Measurements from ENCODE around the gene CPED1. TPM values are rescaled to one million over a fixed set of nuclear protein-coding genes. Genes with fewer than 3 reads are reported as not detected.

Gene CPED1
- total RNA-seq, 4 donors from 2014 or later: 1.9 to 4.4 (median 3.7) TPM

GRCh38 chr7:120987280-120987679 is 1.2 kb upstream of the CPED1 start:
- 1 to 2% methylated on average over 3 of the region's 3 CpGs for WGBS, 2 donors
- no peak for DNase-seq (ENCODE audit: low spot score in 2 of 2)
- TF ChIP-seq CTCF (IDR thresholded peaks at IDR 0.05) (no peak), POLR2A (IDR thresholded peaks at IDR 0.05) (no peak)
- intact Hi-C loops (cut with DNase I; ENCODE audit: low total_unique reads): loop anchor here (10.0 kb wide), 1 partner anchor 98 kb away; no protein-coding TSS in a partner anchor
- H3K4me3 ChIP-seq (ENCODE audit: low read depth, poor library complexity, severe bottlenecking): no peak overlapping the region

- peak overlapping the region; percentile 24 for H3K4me3 ChIP-seq (ENCODE audit: low read depth, poor library complexity, severe bottlenecking)
- peak; percentile 89 to 97 for DNase-seq (ENCODE audit: low spot score in 2 of 2)
- 3 to 7% methylated on average over 12 of the region's 12 CpGs for WGBS, 2 donors
- intact Hi-C loops (cut with DNase I; ENCODE audit: low total_unique reads): loop anchor here (10.0 kb wide), 1 partner anchor 97 kb away; no protein-coding TSS in a partner anchor
- peak in 1 of 3 donors; percentile 82 for TF ChIP-seq CTCF (IDR thresholded peaks at IDR 0.05)
- no peak for TF ChIP-seq POLR2A (IDR thresholded peaks at IDR 0.05)
These were observed 574 bp upstream of the CPED1 start for GRCh38 chr7:120987683-120988590.

GRCh38 chr7:120989257-120990220 is 1.0 kb downstream of the CPED1 start:
- peak in 1 of 2 donors; percentile 84 for DNase-seq (ENCODE audit: low spot score in 2 of 2)
- TF ChIP-seq CTCF (IDR thresholded peaks at IDR 0.05) (no peak), POLR2A (IDR thresholded peaks at IDR 0.05) (no peak)
- H3K4me3 ChIP-seq (ENCODE audit: low read depth, poor library complexity, severe bottlenecking): peak overlapping the region; percentile 13
- intact Hi-C loops (cut with DNase I; ENCODE audit: low total_unique reads): loop anchor here (2.0 to 10.0 kb wide), 2 partner anchors 39 to 95 kb away; partner anchors contain the start of gene ING3
- 41 to 46% methylated on average over 15 of the region's 15 CpGs for WGBS, 2 donors

GRCh38 chr7:120990468-120991118 is 2.1 kb downstream of the CPED1 start:
- 62 to 76% methylated on average over 6 of the region's 6 CpGs for WGBS, 2 donors
- H3K4me3 ChIP-seq (ENCODE audit: low read depth, poor library complexity, severe bottlenecking): peak overlapping the region; percentile 13

More at GRCh38 chr7:120990468-120991118, 2.1 kb downstream of the CPED1 start:
- DNase-seq (ENCODE audit: low spot score in 2 of 2): no peak
- TF ChIP-seq CTCF (IDR thresholded peaks at IDR 0.05) (no peak), POLR2A (IDR thresholded peaks at IDR 0.05) (no peak)
- intact Hi-C loops (cut with DNase I; ENCODE audit: low total_unique reads): loop anchor here (2.0 kb wide), 1 partner anchor 40 kb away; the partner anchor contains the start of gene ING3
